Astrocyte (in vitro differentiated cells and primary cell): Measurements from ENCODE around the gene NEU1. TPM values are rescaled to one million over a fixed set of nuclear protein-coding genes. Genes with fewer than 3 reads are reported as not detected.
A peak's percentile ranks its signal among the peaks of the same experiment; 100 is the strongest.

ENCODE experiments used
- DNase-seq: peaks from one replicate; pipeline ENCODE4 v3.0.0-alpha.2; 2010; ENCODE audit warnings: low read depth
- FAIRE-seq: peaks from 2 replicates; lab custom pipeline; 2011; peaks lifted over from hg19 to GRCh38; lab: Jason Lieb, UNC
- H2AFZ ChIP-seq: 2 replicates; pipeline ENCODE4 v1.6.0; 2012; ENCODE audit warnings: low read depth, low read length, inconsistent platforms
- H3K27ac ChIP-seq: 2 replicates; pipeline ENCODE4 v1.5.1; 2011; ENCODE audit warnings: low read depth, low read length, inconsistent platforms
- H3K27me3 ChIP-seq: 2 replicates; pipeline ENCODE4 v1.6.0; 2011; ENCODE audit warnings: low read length, inconsistent platforms; ENCODE audit not compliant: insufficient read depth
- H3K36me3 ChIP-seq: 2 replicates; pipeline ENCODE4 v1.5.1; 2011; ENCODE audit warnings: low read length, inconsistent platforms; ENCODE audit not compliant: insufficient read depth
- H3K4me1 ChIP-seq: 2 replicates; pipeline ENCODE4 v1.5.1; 2011; ENCODE audit warnings: low read length, inconsistent platforms; ENCODE audit not compliant: insufficient read depth
- H3K4me2 ChIP-seq: 2 replicates; pipeline ENCODE4 v1.6.0; 2012; ENCODE audit warnings: low read length, inconsistent platforms
- H3K4me3 ChIP-seq: 2 replicates; pipeline ENCODE4 v1.5.1; 2011; ENCODE audit warnings: low read depth, mild to moderate bottlenecking, low read length, inconsistent platforms; ENCODE audit not compliant: insufficient read depth
- H3K79me2 ChIP-seq: 2 replicates; pipeline ENCODE4 v1.6.0; 2012; ENCODE audit warnings: mild to moderate bottlenecking, low read length, inconsistent platforms; ENCODE audit not compliant: insufficient read depth
- H3K9ac ChIP-seq: 2 replicates; pipeline ENCODE4 v1.6.0; 2012; ENCODE audit warnings: mild to moderate bottlenecking, low read length, inconsistent platforms
- H3K9me3 ChIP-seq: 2 replicates; pipeline ENCODE4 v1.5.1; 2012; ENCODE audit warnings: low read depth, mild to moderate bottlenecking, low read length, inconsistent platforms; ENCODE audit not compliant: insufficient read depth
- H4K20me1 ChIP-seq: 2 replicates; pipeline ENCODE4 v1.6.0; 2012; ENCODE audit warnings: low read length, inconsistent platforms; ENCODE audit not compliant: insufficient read depth
- H3K27ac Mint-ChIP-seq: one replicate; pipeline ENCODE4 v1.8.0; 2021; ENCODE audit warnings: mild to moderate bottlenecking, mixed read lengths; ENCODE audit not compliant: unreplicated experiment
- H3K27me3 Mint-ChIP-seq: one replicate; pipeline ENCODE4 v1.8.0; 2021; ENCODE audit warnings: low read depth, mixed read lengths; ENCODE audit not compliant: unreplicated experiment
- H3K36me3 Mint-ChIP-seq: one replicate; pipeline ENCODE4 v1.8.0; 2021; ENCODE audit warnings: low read depth, mixed read lengths; ENCODE audit not compliant: unreplicated experiment
- H3K4me1 Mint-ChIP-seq: one replicate; pipeline ENCODE4 v1.8.0; 2021; ENCODE audit warnings: low read depth, mixed read lengths; ENCODE audit not compliant: unreplicated experiment
- H3K4me3 Mint-ChIP-seq: one replicate; pipeline ENCODE4 v1.8.0; 2021; ENCODE audit warnings: mild to moderate bottlenecking, moderate library complexity, mixed read lengths; ENCODE audit not compliant: unreplicated experiment
- H3K9me3 Mint-ChIP-seq: one replicate; pipeline ENCODE4 v1.8.0; 2021; ENCODE audit warnings: mild to moderate bottlenecking, mixed read lengths; ENCODE audit not compliant: unreplicated experiment
- EZH2 ChIP-seq: IDR thresholded peaks from 2 replicates; pipeline ENCODE4 v1.6.1; 2012; ENCODE audit warnings: mild to moderate bottlenecking, low read length, inconsistent platforms; ENCODE audit not compliant: insufficient read depth
- total RNA-seq: library from RNA; stranded (reverse); gene quantifications from 2 replicates; pipeline ENCODE4 v1.2.1, GENCODE V29; 2021
- TF ChIP-seq, protein P1 (sequence below): IDR thresholded peaks from 2 replicates; pipeline ENCODE4 v1.5.1; 2011; ENCODE audit warnings: low read depth, mild to moderate bottlenecking, inconsistent platforms, low read length, moderate library complexity; ENCODE audit not compliant: insufficient read depth

Gene NEU1
- total RNA-seq, 1 donor from 2014 or later: 47.3 TPM

GRCh38 chr6:31830886-31831335 is 31.7 kb downstream of the NEU1 start:
- no peaks in the 10 kb centered on the region for H3K27me3 Mint-ChIP-seq
- H3K36me3 Mint-ChIP-seq: peaks cover 7% of the 10 kb centered on the region
- Histone ChIP-seq H3K27ac (no peak overlapping the region), H3K4me3 (peak overlapping the region; percentile 73), H3K79me2 (peaks cover 45% of the 10 kb centered on the region), H4K20me1 (peaks cover 9% of the 10 kb centered on the region), H3K36me3 (no peaks in the 10 kb centered on the region), H3K9me3 (no peaks in the 10 kb centered on the region), H3K4me1 (peaks cover 13% of the 10 kb centered on the region), H3K27me3 (no peaks in the 10 kb centered on the region), H3K9ac (peak overlapping the region; percentile 86), H2AFZ (no peak overlapping the region), H3K4me2 (peak overlapping the region; percentile 87)
- no peak for TF ChIP-seq EZH2
- TF ChIP-seq, protein P1, sequence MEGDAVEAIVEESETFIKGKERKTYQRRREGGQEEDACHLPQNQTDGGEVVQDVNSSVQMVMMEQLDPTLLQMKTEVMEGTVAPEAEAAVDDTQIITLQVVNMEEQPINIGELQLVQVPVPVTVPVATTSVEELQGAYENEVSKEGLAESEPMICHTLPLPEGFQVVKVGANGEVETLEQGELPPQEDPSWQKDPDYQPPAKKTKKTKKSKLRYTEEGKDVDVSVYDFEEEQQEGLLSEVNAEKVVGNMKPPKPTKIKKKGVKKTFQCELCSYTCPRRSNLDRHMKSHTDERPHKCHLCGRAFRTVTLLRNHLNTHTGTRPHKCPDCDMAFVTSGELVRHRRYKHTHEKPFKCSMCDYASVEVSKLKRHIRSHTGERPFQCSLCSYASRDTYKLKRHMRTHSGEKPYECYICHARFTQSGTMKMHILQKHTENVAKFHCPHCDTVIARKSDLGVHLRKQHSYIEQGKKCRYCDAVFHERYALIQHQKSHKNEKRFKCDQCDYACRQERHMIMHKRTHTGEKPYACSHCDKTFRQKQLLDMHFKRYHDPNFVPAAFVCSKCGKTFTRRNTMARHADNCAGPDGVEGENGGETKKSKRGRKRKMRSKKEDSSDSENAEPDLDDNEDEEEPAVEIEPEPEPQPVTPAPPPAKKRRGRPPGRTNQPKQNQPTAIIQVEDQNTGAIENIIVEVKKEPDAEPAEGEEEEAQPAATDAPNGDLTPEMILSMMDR: no peak
- H3K4me1 Mint-ChIP-seq: peaks cover 11% of the 10 kb centered on the region
- DNase-seq (no peak), FAIRE-seq (no peak)
- peak overlapping the region; percentile 96 for H3K4me3 Mint-ChIP-seq
- H3K9me3 Mint-ChIP-seq: no peaks in the 10 kb centered on the region
- H3K27ac Mint-ChIP-seq: no peak overlapping the region

DNA sequence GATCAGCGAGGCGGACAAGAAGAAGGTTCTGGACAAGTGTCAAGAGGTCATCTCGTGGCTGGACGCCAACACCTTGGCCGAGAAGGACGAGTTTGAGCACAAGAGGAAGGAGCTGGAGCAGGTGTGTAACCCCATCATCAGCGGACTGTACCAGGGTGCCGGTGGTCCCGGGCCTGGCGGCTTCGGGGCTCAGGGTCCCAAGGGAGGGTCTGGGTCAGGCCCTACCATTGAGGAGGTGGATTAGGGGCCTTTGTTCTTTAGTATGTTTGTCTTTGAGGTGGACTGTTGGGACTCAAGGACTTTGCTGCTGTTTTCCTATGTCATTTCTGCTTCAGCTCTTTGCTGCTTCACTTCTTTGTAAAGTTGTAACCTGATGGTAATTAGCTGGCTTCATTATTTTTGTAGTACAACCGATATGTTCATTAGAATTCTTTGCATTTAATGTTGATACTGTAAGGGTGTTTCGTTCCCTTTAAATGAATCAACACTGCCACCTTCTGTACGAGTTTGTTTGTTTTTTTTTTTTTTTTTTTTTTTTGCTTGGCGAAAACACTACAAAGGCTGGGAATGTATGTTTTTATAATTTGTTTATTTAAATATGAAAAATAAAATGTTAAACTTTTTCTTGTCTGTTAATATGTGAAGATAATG is 32.9 kb downstream of the NEU1 start:
- no peak overlapping the region for H3K27ac ChIP-seq
- H2AFZ ChIP-seq: no peak overlapping the region
- no peaks in the 10 kb centered on the region for H3K9me3 Mint-ChIP-seq
- no peak for TF ChIP-seq EZH2
- TF ChIP-seq, protein P1: peak; percentile 44
- H3K4me2 ChIP-seq: peak overlapping the region; percentile 87
- H3K9me3 ChIP-seq: no peaks in the 10 kb centered on the region
- H3K27me3 ChIP-seq: no peaks in the 10 kb centered on the region
- peaks cover 7% of the 10 kb centered on the region for H4K20me1 ChIP-seq
- no peaks in the 10 kb centered on the region for H3K36me3 ChIP-seq
- H3K4me3 Mint-ChIP-seq: peak overlapping the region; percentile 96
- FAIRE-seq (no peak), DNase-seq (no peak)
- peak overlapping the region; percentile 86 for H3K9ac ChIP-seq
- peak overlapping the region; percentile 73 for H3K4me3 ChIP-seq
- H3K79me2 ChIP-seq: peaks cover 33% of the 10 kb centered on the region
- H3K27ac Mint-ChIP-seq: peak overlapping the region; percentile 31
- peaks cover 2% of the 10 kb centered on the region for H3K36me3 Mint-ChIP-seq
- peaks cover 16% of the 10 kb centered on the region for H3K4me1 Mint-ChIP-seq
- H3K4me1 ChIP-seq: peaks cover 13% of the 10 kb centered on the region
- no peaks in the 10 kb centered on the region for H3K27me3 Mint-ChIP-seq
